CD4-positive, alpha-beta memory T cell (primary cell): Measurements from ENCODE around the gene KRTAP5-7. TPM values are rescaled to one million over a fixed set of nuclear protein-coding genes. Genes with fewer than 3 reads are reported as not detected.
"Not testable (repeated sequence)": the region's sequence is repeated elsewhere in the genome, so short reads cannot be mapped to it uniquely, and the experiment has no call there.

ENCODE experiments used
- CTCF ChIA-PET: fragments of 350-600 bp; sonication (Branson Sonifier 250); formaldehyde crosslinking; loops from one replicate; lab custom pipeline; 2021; ENCODE audit warnings: inconsistent platforms; ENCODE audit not compliant: partially characterized antibody; lab: Charles Lee
- POLR2A ChIA-PET: fragments of 350-600 bp; sonication (Branson Sonifier 250); formaldehyde crosslinking; loops from one replicate; lab custom pipeline; 2021; ENCODE audit not compliant: partially characterized antibody; lab: Charles Lee
- DNase-seq, 5 donors: peaks; one replicate each; pipeline versions ENCODE4 v3.0.0 to v3.0.0-alpha.2; 2020 to 2022; ENCODE audit warnings: mixed read lengths in 1 of 5
- H3K27ac ChIP-seq: one replicate; pipeline ENCODE4 v1.7.0; 2013; ENCODE audit warnings: low read depth, low read length
- H3K27me3 ChIP-seq: 2 replicates; pipeline ENCODE4 v1.7.0; 2013; ENCODE audit warnings: mild to moderate bottlenecking, low read length, moderate library complexity; ENCODE audit not compliant: insufficient read depth
- H3K36me3 ChIP-seq: 2 replicates; pipeline ENCODE4 v1.7.0; 2013; ENCODE audit warnings: mild to moderate bottlenecking, low read length, moderate library complexity; ENCODE audit not compliant: insufficient read depth
- H3K4me1 ChIP-seq: 2 replicates; pipeline ENCODE4 v1.7.0; 2013; ENCODE audit warnings: mild to moderate bottlenecking, low read length, moderate library complexity; ENCODE audit not compliant: insufficient read depth
- H3K4me3 ChIP-seq, 2 donors: one replicate each; pipeline ENCODE4 v1.7.0; 2013; ENCODE audit warnings: low read length in 2 of 2, mild to moderate bottlenecking in 1 of 2
- H3K9me3 ChIP-seq, 2 donors: one replicate each; pipeline ENCODE4 v1.7.0; 2013; ENCODE audit warnings: low read length in 2 of 2, control low read depth in 1 of 2; ENCODE audit not compliant: control insufficient read depth in 1 of 2
- H3K27ac Mint-ChIP-seq, 7 donors: one replicate each; pipeline ENCODE4 v1.8.0; 2020 to 2021; ENCODE audit warnings: mixed read lengths in 7 of 7, mild to moderate bottlenecking in 6 of 7, inconsistent platforms in 3 of 7, moderate library complexity in 3 of 7
- H3K27me3 Mint-ChIP-seq, 2 donors: one replicate each; pipeline ENCODE4 v1.8.0; 2020 to 2021; ENCODE audit warnings: mixed read lengths in 2 of 2
- H3K36me3 Mint-ChIP-seq, 2 donors: one replicate each; pipeline ENCODE4 v1.8.0; 2020 to 2021; ENCODE audit warnings: mixed read lengths in 2 of 2, inconsistent platforms in 1 of 2, mild to moderate bottlenecking in 1 of 2
- H3K4me1 Mint-ChIP-seq, 4 donors: one replicate each; pipeline ENCODE4 v1.8.0; 2020 to 2021; ENCODE audit warnings: mixed read lengths in 4 of 4, mild to moderate bottlenecking in 1 of 4
- H3K4me3 Mint-ChIP-seq, 8 donors: one replicate each; pipeline ENCODE4 v1.8.0; 2020 to 2021; ENCODE audit warnings: mixed read lengths in 8 of 8, mild to moderate bottlenecking in 7 of 8, moderate library complexity in 6 of 8, inconsistent platforms in 3 of 8
- H3K9me3 Mint-ChIP-seq, 8 donors: one replicate each; pipeline ENCODE4 v1.8.0; 2020 to 2021; ENCODE audit warnings: mixed read lengths in 8 of 8, mild to moderate bottlenecking in 5 of 8, inconsistent platforms in 3 of 8, moderate library complexity in 1 of 8
- intact Hi-C: fragments of 100-400 bp; cut with micrococcal nuclease; formaldehyde crosslinking; loops from one replicate; pipeline ENCODE4 v1.15.1; 2023
- polyA plus RNA-seq, 2 donors: library from polyadenylated mRNA; unstranded; fragments of 300-500 nt; fragmentation: Illumina TruSeq; gene quantifications; one replicate each; pipeline ENCODE4 v1.2.3, GENCODE V29; 2021
- total RNA-seq, 2 experiments: library from RNA; stranded (reverse); gene quantifications; one replicate each; pipeline ENCODE4 v1.2.3, GENCODE V29; 2021

The KRTAP5-7 gene
- total and polyA plus RNA-seq, 4 experiments from 2014 or later = not detected

- intact Hi-C loops = no loop called here
- H3K4me1 Mint-ChIP-seq = no peaks in the 10 kb centered on the region
- peaks cover 0 to 8% (median 0%) of the 10 kb centered on the region in 8 donors for H3K9me3 Mint-ChIP-seq
- H3K4me3 ChIP-seq = no peak overlapping the region
- no peaks in the 10 kb centered on the region for H3K9me3 ChIP-seq
- no peak overlapping the region for H3K4me3 Mint-ChIP-seq
- CTCF ChIA-PET = no interaction called here
- DNase-seq = no peak
- H3K27me3 Mint-ChIP-seq = peaks cover 3 to 9% of the 10 kb centered on the region in 2 donors
- POLR2A ChIA-PET = no interaction called here
- no peak overlapping the region for H3K27ac ChIP-seq
- H3K36me3 ChIP-seq = no peaks in the 10 kb centered on the region
- H3K36me3 Mint-ChIP-seq = no peaks in the 10 kb centered on the region
- no peak overlapping the region for H3K27ac Mint-ChIP-seq
- no peaks in the 10 kb centered on the region for H3K27me3 ChIP-seq
- H3K4me1 ChIP-seq = no peaks in the 10 kb centered on the region
These were observed 626 bp downstream of the KRTAP5-7 start for GRCh38 chr11:71527576-71528210.

GRCh38 chr11:71530602-71531001 is 3.5 kb downstream of the KRTAP5-7 start:
- Mint-ChIP-seq H3K4me3 (no peak overlapping the region), H3K36me3 (no peaks in the 10 kb centered on the region), H3K27me3 (peaks cover 0 to 9% of the 10 kb centered on the region in 2 donors), H3K9me3 (no peaks in the 10 kb centered on the region), H3K27ac (no peak overlapping the region), H3K4me1 (no peaks in the 10 kb centered on the region)
- Histone ChIP-seq H3K9me3 (no peaks in the 10 kb centered on the region), H3K4me1 (no peaks in the 10 kb centered on the region), H3K36me3 (no peaks in the 10 kb centered on the region), H3K27me3 (no peaks in the 10 kb centered on the region), H3K4me3 (no peak overlapping the region), H3K27ac (no peak overlapping the region)
- CTCF ChIA-PET = no interaction called here
- DNase-seq = no peak
- intact Hi-C loops = no loop called here
- POLR2A ChIA-PET = no interaction called here

GRCh38 chr11:71532036-71532610 is 5.1 kb downstream of the KRTAP5-7 start:
- H3K9me3 ChIP-seq = no peaks in the 10 kb centered on the region
- no peaks in the 10 kb centered on the region for H3K36me3 Mint-ChIP-seq
- H3K4me3 Mint-ChIP-seq = no peak overlapping the region
- no peaks in the 10 kb centered on the region for H3K9me3 Mint-ChIP-seq
- H3K27ac Mint-ChIP-seq = no peak overlapping the region
- POLR2A ChIA-PET = no interaction called here
- intact Hi-C loops = no loop called here
- H3K4me1 Mint-ChIP-seq = no peaks in the 10 kb centered on the region
- CTCF ChIA-PET = no interaction called here
- H3K27ac ChIP-seq = no peak overlapping the region
- no peaks in the 10 kb centered on the region for H3K27me3 ChIP-seq
- peaks cover 2 to 5% of the 10 kb centered on the region in 2 donors for H3K27me3 Mint-ChIP-seq
- H3K4me3 ChIP-seq = no peak overlapping the region
- H3K36me3 ChIP-seq = no peaks in the 10 kb centered on the region
- H3K4me1 ChIP-seq = no peaks in the 10 kb centered on the region
- DNase-seq = no peak

- CTCF ChIA-PET, H3K36me3 ChIP-seq, H3K36me3 Mint-ChIP-seq, intact Hi-C loops, H3K27ac Mint-ChIP-seq, H3K4me1 Mint-ChIP-seq, H3K4me1 ChIP-seq, H3K9me3 ChIP-seq, H3K9me3 Mint-ChIP-seq, POLR2A ChIA-PET, H3K4me3 ChIP-seq, H3K4me3 Mint-ChIP-seq, H3K27me3 ChIP-seq, H3K27ac ChIP-seq, DNase-seq: not testable (repeated sequence)
- peaks cover 9 to 12% of the 10 kb centered on the region in 2 donors for H3K27me3 Mint-ChIP-seq
These were observed 7.9 kb downstream of the KRTAP5-7 start for GRCh38 chr11:71534711-71535608.

GRCh38 chr11:71535825-71536224 is 8.8 kb downstream of the KRTAP5-7 start:
- ChIA-PET CTCF (no interaction called here), POLR2A (no interaction called here)
- Histone ChIP-seq H3K4me3 (no peak overlapping the region), H3K27me3 (no peaks in the 10 kb centered on the region), H3K9me3 (no peaks in the 10 kb centered on the region), H3K27ac (no peak overlapping the region), H3K4me1 (no peaks in the 10 kb centered on the region), H3K36me3 (no peaks in the 10 kb centered on the region)
- H3K27ac Mint-ChIP-seq = no peak overlapping the region
- H3K36me3 Mint-ChIP-seq = peaks cover 0 to 4% of the 10 kb centered on the region in 2 donors
- H3K4me3 Mint-ChIP-seq = no peak overlapping the region
- H3K4me1 Mint-ChIP-seq = no peaks in the 10 kb centered on the region
- H3K9me3 Mint-ChIP-seq = peaks cover 0 to 9% (median 3%) of the 10 kb centered on the region in 8 donors
- intact Hi-C loops = no loop called here
- H3K27me3 Mint-ChIP-seq = peaks cover 8 to 15% of the 10 kb centered on the region in 2 donors
- DNase-seq = no peak

GRCh38 chr11:71537537-71537936 is 10.5 kb downstream of the KRTAP5-7 start:
- Mint-ChIP-seq H3K36me3 (peaks cover 0 to 7% of the 10 kb centered on the region in 2 donors), H3K4me3 (no peak overlapping the region), H3K27me3 (peaks cover 12 to 27% of the 10 kb centered on the region in 2 donors), H3K9me3 (peaks cover 0 to 18% (median 8%) of the 10 kb centered on the region in 8 donors), H3K27ac (no peak overlapping the region), H3K4me1 (no peaks in the 10 kb centered on the region)
- H3K36me3 ChIP-seq = no peaks in the 10 kb centered on the region
- no peaks in the 10 kb centered on the region for H3K27me3 ChIP-seq
- DNase-seq = no peak
- ChIA-PET CTCF (no interaction called here), POLR2A (no interaction called here)
- no peak overlapping the region for H3K4me3 ChIP-seq
- H3K27ac ChIP-seq = no peak overlapping the region
- intact Hi-C loops = no loop called here
- H3K4me1 ChIP-seq = no peaks in the 10 kb centered on the region
- H3K9me3 ChIP-seq = no peaks in the 10 kb centered on the region

- Mint-ChIP-seq H3K27me3 (peaks cover 12 to 29% of the 10 kb centered on the region in 2 donors), H3K27ac (peak within 1 kb of the TSS in 1 of 7 donors; percentile 70), H3K9me3 (peaks cover 0 to 18% (median 8%) of the 10 kb centered on the region in 8 donors)
- DNase-seq, H3K27ac ChIP-seq, H3K4me1 Mint-ChIP-seq, H3K4me3 Mint-ChIP-seq, H3K4me1 ChIP-seq, CTCF ChIA-PET, H3K36me3 ChIP-seq, H3K4me3 ChIP-seq, intact Hi-C loops, POLR2A ChIA-PET, H3K27me3 ChIP-seq, H3K36me3 Mint-ChIP-seq, H3K9me3 ChIP-seq: not testable (repeated sequence)
These were observed 11.1 kb downstream of the KRTAP5-7 start, which contains the start of gene KRTAP5-8 for GRCh38 chr11:71537977-71538665. Gene KRTAP5-8, plus strand, starts transcription at chr11:71538025. Its CDS starts 31 bp downstream, at chr11:71538056.
